Measurements from ENCODE around the gene HECW1.
A peak's percentile ranks its signal among the peaks of the same experiment; 100 is the strongest.

The HECW1 gene

GRCh38 chr7:43260980-43261878 lies 148.8 kb downstream of the HECW1 start:
- peak; percentile 19 for DNase-seq (ENCODE audit: low read depth, low spot score)

DNA sequence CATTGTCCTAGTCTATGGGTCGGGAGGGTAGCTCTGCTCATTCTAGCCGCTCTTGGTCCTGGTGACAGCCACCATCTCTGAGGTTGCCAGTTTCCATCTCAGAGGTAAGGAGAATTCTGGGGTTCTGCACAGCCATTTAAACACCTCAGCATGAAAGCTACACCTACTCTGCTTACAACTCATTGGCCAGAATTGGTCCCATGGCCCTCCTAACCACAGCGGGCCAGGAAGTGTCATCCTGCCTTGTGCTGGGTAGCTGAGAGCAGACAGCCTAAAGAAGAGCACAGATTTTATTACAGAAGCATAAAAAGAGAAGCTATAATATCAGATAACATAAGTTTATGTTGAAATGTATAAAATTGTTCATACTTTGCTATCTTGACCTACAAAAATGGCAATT lies 152.7 kb downstream of the HECW1 start:
- DNase-seq (ENCODE audit: low read depth, low spot score): no peak

GRCh38 chr7:43273939-43274719 lies 161.7 kb downstream of the HECW1 start:
- no peak for DNase-seq (ENCODE audit: low read depth, low spot score)

DNA sequence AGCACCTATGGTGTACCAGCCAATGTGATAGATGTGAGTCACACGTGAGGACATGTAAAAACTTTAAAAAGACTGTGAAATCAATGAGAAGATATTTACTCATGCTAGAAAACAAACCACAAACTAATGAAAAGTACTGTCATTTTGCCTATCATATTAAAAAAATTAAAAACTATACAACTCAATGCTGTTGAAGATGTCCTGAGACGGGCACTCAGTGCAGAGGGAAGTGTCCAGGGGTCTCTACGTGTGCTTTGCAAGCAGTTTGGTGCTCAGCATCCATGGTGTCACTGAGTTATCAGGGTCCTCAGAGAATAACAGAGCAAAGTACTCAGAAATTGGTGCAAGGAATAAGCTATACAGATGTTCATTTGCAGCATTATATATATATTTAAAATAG lies 162.3 kb downstream of the HECW1 start:
- no peak for DNase-seq (ENCODE audit: low read depth, low spot score)

- no peak for DNase-seq (ENCODE audit: low read depth, low spot score)
Observed at GRCh38 chr7:43276547-43276946, 164.1 kb downstream of the HECW1 start.

- DNase-seq (ENCODE audit: low read depth, low spot score): no peak
Observed at GRCh38 chr7:43278088-43278644, 165.7 kb downstream of the HECW1 start.

GRCh38 chr7:43281268-43281667 lies 168.8 kb downstream of the HECW1 start:
- DNase-seq (ENCODE audit: low read depth, low spot score): no peak

DNA sequence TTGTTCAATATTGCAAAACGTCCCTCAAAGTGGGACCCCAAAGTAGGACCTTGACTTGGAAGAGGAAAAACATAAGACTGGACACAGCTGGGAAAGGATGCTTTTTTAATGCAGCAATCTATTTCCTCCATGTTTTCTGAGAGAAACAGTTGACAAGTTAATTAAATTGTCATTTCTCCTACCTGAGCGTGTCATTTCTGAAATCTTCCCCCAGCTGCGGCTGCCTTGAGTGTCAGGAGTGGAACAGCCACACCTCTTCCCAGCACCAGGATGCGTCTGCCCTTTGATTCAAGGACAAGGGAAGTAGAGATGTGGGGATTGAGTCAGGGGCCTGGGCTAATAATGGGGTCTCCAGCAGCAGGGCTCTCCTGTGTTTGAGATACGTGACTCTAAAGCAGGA lies 171.3 kb downstream of the HECW1 start:
- DNase-seq (ENCODE audit: low read depth, low spot score): no peak

- DNase-seq (ENCODE audit: low read depth, low spot score): no peak
Observed at GRCh38 chr7:43289826-43290225, 177.4 kb downstream of the HECW1 start.

GRCh38 chr7:43290978-43291377 lies 178.5 kb downstream of the HECW1 start:
- DNase-seq (ENCODE audit: low read depth, low spot score): no peak

DNA sequence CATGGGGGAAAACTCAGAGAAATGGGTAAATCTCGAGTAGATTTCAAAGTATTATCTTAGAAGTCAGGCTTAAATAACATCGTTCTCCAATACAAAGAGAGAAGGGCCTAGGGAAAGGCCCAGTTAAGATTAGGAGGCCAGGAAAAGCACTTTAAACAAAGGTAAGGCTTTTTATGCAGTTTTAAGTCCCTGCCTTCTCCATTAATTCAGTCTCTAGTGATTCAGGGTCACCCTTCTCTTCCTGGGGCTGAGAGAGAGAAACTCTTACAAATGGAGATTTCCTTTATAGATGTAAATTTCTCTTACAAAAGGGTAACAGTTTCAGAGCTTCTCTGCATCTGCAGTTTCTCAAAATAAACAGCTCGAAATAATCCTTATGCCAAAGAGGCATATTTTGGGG lies 179.3 kb downstream of the HECW1 start:
- DNase-seq (ENCODE audit: low read depth, low spot score): no peak

- no peak for DNase-seq (ENCODE audit: low read depth, low spot score)
Observed at GRCh38 chr7:43292384-43292783, 179.9 kb downstream of the HECW1 start.

GRCh38 chr7:43294080-43294630 lies 181.7 kb downstream of the HECW1 start:
- no peak for DNase-seq (ENCODE audit: low read depth, low spot score)

- no peak for DNase-seq (ENCODE audit: low read depth, low spot score)
Observed at GRCh38 chr7:43295429-43295828, 183.0 kb downstream of the HECW1 start.

GRCh38 chr7:43296306-43296705 lies 183.9 kb downstream of the HECW1 start:
- no peak for DNase-seq (ENCODE audit: low read depth, low spot score)

GRCh38 chr7:43298617-43299016 lies 186.2 kb downstream of the HECW1 start:
- DNase-seq (ENCODE audit: low read depth, low spot score): no peak

DNA sequence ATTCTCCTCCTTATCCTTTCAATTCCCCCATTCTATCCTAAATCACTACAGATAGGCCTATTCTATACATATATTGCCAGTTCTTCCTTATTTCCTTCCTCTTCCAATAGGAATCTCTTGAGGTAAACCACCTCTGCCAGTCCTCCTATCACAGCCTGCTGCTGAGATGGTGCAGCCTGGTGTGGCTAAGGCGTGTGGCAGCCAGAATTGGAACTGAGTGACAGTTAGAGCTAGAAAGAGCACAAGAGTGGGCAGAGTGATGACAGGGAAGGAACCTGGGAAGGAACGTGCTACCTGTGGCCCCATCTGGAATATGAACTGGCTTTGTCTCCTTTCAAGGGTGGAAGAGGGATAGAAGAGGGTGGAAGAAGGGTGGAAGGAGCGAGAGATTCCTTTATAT lies 187.7 kb downstream of the HECW1 start:
- DNase-seq (ENCODE audit: low read depth, low spot score): no peak

DNA sequence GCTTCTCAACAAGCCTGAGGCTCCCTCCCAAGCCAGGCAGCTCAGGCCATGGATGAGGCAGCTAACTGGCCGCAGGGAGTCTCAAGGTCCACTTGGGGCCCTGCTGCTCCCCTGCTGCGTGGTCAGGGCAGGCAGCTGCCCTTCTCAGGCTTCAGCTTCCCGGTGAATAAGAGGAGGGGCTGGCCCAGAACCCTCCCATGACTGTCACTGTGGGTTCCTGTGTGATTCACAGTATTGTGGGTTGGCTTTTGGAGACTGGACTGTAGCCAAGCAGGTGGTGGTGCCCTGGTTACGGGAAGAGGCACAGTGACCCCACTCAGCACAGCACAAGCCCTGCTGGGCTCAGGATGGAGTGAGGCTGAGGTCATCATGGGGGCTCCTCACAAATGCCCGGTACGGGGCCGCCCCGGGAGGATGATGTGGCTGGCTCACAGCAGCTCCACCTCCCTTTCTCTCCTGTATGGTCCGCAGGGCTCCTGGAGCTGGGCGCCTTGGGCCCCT lies 189.8 kb downstream of the HECW1 start:
- no peak for DNase-seq (ENCODE audit: low read depth, low spot score)

- DNase-seq (ENCODE audit: low read depth, low spot score): no peak
Observed at GRCh38 chr7:43302773-43303460, 190.5 kb downstream of the HECW1 start.

DNA sequence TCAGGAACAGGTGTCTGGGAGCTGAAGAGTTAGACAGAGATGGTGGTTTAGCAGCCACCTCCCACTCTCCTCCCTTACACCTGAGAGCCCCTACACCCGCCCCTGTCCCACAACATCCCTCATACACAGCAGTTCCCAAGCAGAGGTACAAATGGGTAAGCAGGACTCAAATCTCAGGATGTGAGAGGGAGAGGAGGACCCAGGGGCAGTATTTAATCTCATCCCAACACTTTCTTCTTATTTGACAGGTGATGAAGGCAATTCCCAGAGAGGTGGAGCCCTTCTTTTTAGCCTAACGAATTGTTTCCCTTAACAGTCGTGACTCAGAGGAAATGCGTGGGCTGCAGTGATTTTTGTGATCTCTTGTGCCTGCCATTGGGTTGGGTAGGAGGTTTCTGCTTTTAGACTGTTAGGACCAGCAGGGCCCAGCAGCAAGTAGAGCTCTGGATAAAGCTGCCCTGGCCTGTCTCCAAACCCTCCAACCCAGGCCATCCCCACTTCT lies 191.3 kb downstream of the HECW1 start:
- DNase-seq (ENCODE audit: low read depth, low spot score): peak; percentile 15

DNA sequence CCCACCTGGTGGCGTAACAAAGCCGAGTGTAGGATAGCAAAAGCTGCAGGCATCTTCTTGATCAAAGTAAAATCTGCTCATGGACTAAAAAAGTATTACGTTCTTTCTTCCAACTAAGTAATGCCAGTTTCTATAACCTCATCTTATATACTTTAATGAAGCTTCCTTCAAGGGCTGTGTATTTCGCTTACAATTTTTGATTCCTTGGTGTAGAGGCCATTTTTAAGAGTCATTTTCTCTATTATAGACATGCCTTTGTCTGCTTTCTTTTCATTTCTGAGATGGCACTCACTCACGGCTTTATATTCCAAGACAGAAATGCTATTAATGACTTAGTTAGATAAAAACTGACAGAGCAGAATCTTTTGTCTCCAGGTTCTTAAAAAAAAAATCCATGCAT lies 194.0 kb downstream of the HECW1 start:
- no peak for DNase-seq (ENCODE audit: low read depth, low spot score)
